ENCODE data around the gene GNAT2. TPM values are rescaled to one million over a fixed set of nuclear protein-coding genes. Genes with fewer than 3 reads are reported as not detected.

The GNAT2 gene
- total RNA-seq, 1 donor from 2014 or later = not detected

- H3K27me3 Mint-ChIP-seq (ENCODE audit: insufficient read depth, low read depth) = no peaks in the 10 kb centered on the region
- no peak for DNase-seq (ENCODE audit: low spot score)
- no peak for TF ChIP-seq CTCF (IDR thresholded peaks at IDR 0.05)
- TF ChIP-seq EZH2 (IDR thresholded peaks at IDR 0.05) = no peak
- no peak for TF ChIP-seq EZH2phosphoT487 (IDR thresholded peaks at IDR 0.05)
- no peaks in the 10 kb centered on the region for H3K4me1 Mint-ChIP-seq
- H2AFZ ChIP-seq (replicated peaks) = no peak overlapping the region
- H3K4me3 ChIP-seq = no peak overlapping the region
- no peaks in the 10 kb centered on the region for H3K79me2 ChIP-seq (ENCODE audit: low read depth)
- H3K9me3 ChIP-seq (ENCODE audit: low read depth) = no peaks in the 10 kb centered on the region
- H3K4me3 Mint-ChIP-seq = no peak overlapping the region
- H3K36me3 ChIP-seq = no peaks in the 10 kb centered on the region
- H3K27ac Mint-ChIP-seq = no peak overlapping the region
- H3K36me3 Mint-ChIP-seq = peaks cover 6% of the 10 kb centered on the region
- no peaks in the 10 kb centered on the region for H3K9me3 Mint-ChIP-seq
- no peak overlapping the region for H3K27ac ChIP-seq
- peaks cover 6% of the 10 kb centered on the region for H3F3A ChIP-seq (ENCODE audit: low read depth)
- no peak overlapping the region for H3K4me2 ChIP-seq
- no peak overlapping the region for H3K9ac ChIP-seq
- no peaks in the 10 kb centered on the region for H3K4me1 ChIP-seq
- no peaks in the 10 kb centered on the region for H3K27me3 ChIP-seq
- no peaks in the 10 kb centered on the region for H4K20me1 ChIP-seq (ENCODE audit: low read depth)
Observed at GRCh38 chr1:109603229-109603628, 16.2 kb downstream of the GNAT2 start.

DNA sequence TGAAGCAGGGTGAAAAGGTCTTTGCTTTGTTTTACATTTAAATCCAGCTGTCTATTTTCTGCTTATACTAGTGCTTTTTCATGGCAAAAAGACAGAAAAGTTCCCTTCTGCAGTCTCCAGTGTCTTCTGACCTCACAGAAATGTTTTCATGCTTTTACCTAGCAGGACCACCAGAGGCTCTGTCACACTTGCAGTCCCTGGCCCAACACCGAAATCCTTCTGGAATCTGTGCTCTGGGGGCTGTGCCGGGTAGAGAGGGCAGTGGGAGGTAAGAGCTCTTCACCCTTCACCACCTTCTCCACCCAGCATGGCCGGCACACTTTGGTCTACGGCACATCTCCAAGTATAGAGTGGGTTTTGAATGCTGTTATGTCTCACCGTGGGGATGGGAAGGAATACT lies 20.8 kb downstream of the GNAT2 start:
- H3K4me3 ChIP-seq = no peak overlapping the region
- no peaks in the 10 kb centered on the region for H3K9me3 ChIP-seq (ENCODE audit: low read depth)
- Mint-ChIP-seq H3K36me3 (peaks cover 15% of the 10 kb centered on the region), H3K4me1 (no peaks in the 10 kb centered on the region), H3K27ac (no peak overlapping the region), H3K9me3 (no peaks in the 10 kb centered on the region), H3K4me3 (no peak overlapping the region), H3K27me3 (ENCODE audit: insufficient read depth, low read depth) (no peaks in the 10 kb centered on the region)
- no peaks in the 10 kb centered on the region for H3K27me3 ChIP-seq
- TF ChIP-seq EZH2phosphoT487 (IDR thresholded peaks at IDR 0.05) (no peak), CTCF (IDR thresholded peaks at IDR 0.05) (peak; percentile 48)
- no peaks in the 10 kb centered on the region for H4K20me1 ChIP-seq (ENCODE audit: low read depth)
- no peak overlapping the region for H3K4me2 ChIP-seq
- no peaks in the 10 kb centered on the region for H3K36me3 ChIP-seq
- H3K9ac ChIP-seq = no peak overlapping the region
- H3K4me1 ChIP-seq = no peaks in the 10 kb centered on the region
- no peaks in the 10 kb centered on the region for H3K79me2 ChIP-seq (ENCODE audit: low read depth)
- H3K27ac ChIP-seq = no peak overlapping the region
- peaks cover 11% of the 10 kb centered on the region for H3F3A ChIP-seq (ENCODE audit: low read depth)
- H2AFZ ChIP-seq (replicated peaks) = no peak overlapping the region
- peak; percentile 57 for DNase-seq (ENCODE audit: low spot score)

DNA sequence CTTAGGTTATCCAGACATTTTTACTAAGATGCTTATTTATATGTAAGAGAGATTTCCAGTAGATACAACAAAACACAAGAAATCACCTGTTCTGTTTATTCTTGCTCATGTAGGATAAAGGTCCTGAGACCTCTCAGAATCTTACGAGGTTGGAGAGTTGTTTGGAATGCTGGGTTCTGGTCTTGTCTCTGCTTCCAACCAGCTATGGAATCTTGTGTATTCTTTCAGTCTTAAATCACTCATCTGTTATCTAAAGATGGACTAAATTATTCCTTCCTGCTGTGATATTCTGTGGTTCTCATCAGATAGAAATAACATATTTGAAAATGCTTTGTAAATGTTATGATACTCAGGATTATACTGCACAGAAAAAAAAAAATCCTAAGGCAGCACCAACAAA lies 21.3 kb downstream of the GNAT2 start:
- H3K79me2 ChIP-seq (ENCODE audit: low read depth) = no peaks in the 10 kb centered on the region
- TF ChIP-seq EZH2 (IDR thresholded peaks at IDR 0.05) = no peak
- no peak for TF ChIP-seq EZH2phosphoT487 (IDR thresholded peaks at IDR 0.05)
- TF ChIP-seq CTCF (IDR thresholded peaks at IDR 0.05) = no peak
- Mint-ChIP-seq H3K36me3 (peaks cover 16% of the 10 kb centered on the region), H3K27me3 (ENCODE audit: insufficient read depth, low read depth) (no peaks in the 10 kb centered on the region), H3K4me1 (no peaks in the 10 kb centered on the region), H3K9me3 (no peaks in the 10 kb centered on the region), H3K27ac (no peak overlapping the region), H3K4me3 (no peak overlapping the region)
- H3K4me2 ChIP-seq = no peak overlapping the region
- H3K4me3 ChIP-seq = no peak overlapping the region
- no peak for DNase-seq (ENCODE audit: low spot score)
- H3K4me1 ChIP-seq = no peaks in the 10 kb centered on the region
- H3K9ac ChIP-seq = no peak overlapping the region
- H3F3A ChIP-seq (ENCODE audit: low read depth) = peaks cover 11% of the 10 kb centered on the region
- no peaks in the 10 kb centered on the region for H4K20me1 ChIP-seq (ENCODE audit: low read depth)
- no peaks in the 10 kb centered on the region for H3K36me3 ChIP-seq
- H3K9me3 ChIP-seq (ENCODE audit: low read depth) = no peaks in the 10 kb centered on the region
- H3K27ac ChIP-seq = peak overlapping the region; percentile 39
- H3K27me3 ChIP-seq = no peaks in the 10 kb centered on the region
- H2AFZ ChIP-seq (replicated peaks) = no peak overlapping the region

Data from neural progenitor cell (in vitro differentiated cells).